Skin of body (tissue), 2 donors: ENCODE data around the gene LSS. TPM values are rescaled to one million over a fixed set of nuclear protein-coding genes. Genes with fewer than 3 reads are reported as not detected.
A peak's percentile ranks its signal among the peaks of the same experiment; 100 is the strongest.

Experiments
- DNase-seq: peaks from one replicate; lab custom pipeline; 2025; lab: John Stamatoyannopoulos, UW
- total RNA-seq: library from RNA; depleted of rRNA; stranded (reverse); fragments of >200 nt; gene quantifications from one replicate; pipeline ENCODE4 v1.2.3, GENCODE V29; 2014

The LSS gene
- total RNA-seq: 59.4 TPM

- DNase-seq: peak; percentile 93
Observed at GRCh38 chr21:46228345-46229051, at the start of gene LSS. Gene LSS (minus strand): TSS chr21:46228774. CDS start chr21:46228745, 29 bp downstream.

DNA sequence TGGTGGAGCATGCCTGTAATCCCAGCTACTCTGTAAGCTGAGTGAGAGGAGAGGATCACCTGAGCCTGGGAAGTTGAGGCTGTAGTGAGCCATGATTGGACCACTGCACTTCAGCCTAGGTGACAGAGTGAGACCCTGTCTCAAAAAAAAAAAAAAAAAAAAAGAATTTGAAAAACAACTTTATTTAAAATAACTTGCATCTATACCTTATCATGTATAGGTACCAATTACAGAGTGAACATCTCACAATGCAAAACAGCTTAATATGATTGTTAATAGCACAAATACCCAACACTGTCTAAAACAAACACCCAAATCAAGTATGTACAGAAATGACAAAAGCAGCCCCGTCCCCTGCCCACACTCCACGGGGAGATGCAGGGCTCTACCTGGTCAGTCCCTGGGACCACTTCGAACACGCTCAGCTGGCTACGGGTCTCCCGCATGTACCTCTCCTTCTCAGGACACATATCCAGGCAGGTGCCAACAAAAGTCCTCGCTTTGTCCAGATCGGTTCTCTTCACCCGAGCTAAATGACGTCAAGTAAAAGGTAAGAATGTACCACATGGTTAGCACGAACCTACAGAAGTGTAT, 46.3 kb upstream of the LSS start:
- DNase-seq: no peak

DNA sequence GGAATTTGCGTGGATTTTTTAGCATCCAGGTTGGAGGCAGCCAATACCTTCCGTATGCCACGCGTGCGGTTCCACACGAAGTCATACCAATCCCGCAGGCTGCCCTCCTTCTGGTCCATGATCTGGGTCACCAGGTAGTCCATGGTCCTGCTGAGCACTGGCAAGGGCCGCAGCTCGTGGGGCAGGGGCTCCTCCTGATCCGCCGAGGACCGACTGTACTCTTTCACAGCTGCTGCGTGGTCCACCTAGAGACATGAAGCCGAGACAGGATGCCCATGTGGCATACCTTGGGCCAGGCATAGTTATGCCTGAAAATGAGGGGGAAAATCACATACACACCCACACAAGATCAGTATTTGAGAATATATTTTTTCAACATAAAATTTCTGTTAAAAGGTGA, 44.8 kb upstream of the LSS start:
- no peak for DNase-seq

GRCh38 chr21:46269466-46269865, 40.9 kb upstream of the LSS start:
- no peak for DNase-seq

- no peak for DNase-seq
Observed at GRCh38 chr21:46268371-46268770, 39.8 kb upstream of the LSS start.

- DNase-seq: no peak
Observed at GRCh38 chr21:46266946-46267345, 38.4 kb upstream of the LSS start.

DNA sequence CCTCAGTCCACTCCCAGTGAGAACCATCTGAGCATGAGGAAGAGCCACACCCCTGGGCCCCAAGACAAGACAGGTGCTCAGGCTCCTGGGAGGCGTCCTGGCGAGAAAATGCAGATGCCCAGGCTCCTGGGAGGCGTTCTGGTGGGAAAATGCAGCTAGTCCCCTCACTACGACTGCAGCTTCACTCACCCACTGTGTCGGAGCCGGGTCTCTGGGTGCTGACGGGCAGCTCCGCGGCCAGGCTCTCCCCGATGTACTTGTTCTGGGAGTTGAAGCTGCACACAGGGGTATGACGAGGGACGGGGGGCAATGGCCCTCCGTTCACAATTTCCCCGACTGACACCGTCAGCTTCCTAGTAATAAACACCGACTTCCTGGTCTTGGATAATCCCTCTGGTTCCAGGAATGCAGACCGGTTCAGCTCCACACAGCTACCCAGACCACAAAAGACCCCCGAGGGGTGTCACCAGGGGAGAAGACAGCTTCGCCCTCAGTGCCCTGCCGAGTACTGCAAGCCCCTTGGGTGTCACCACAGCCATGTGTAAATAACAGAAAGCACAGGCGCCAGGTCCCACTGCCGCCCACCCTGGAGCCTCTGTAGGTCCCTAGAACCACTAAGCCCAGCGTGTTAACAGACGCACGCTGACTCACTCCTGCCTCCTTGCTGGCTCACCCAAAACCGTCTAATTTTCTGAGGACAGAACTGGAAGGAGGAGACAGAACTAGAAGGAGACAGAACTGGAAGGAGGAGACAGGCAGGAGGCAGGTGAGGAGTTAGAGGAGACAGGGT, 37.4 kb upstream of the LSS start:
- no peak for DNase-seq

DNA sequence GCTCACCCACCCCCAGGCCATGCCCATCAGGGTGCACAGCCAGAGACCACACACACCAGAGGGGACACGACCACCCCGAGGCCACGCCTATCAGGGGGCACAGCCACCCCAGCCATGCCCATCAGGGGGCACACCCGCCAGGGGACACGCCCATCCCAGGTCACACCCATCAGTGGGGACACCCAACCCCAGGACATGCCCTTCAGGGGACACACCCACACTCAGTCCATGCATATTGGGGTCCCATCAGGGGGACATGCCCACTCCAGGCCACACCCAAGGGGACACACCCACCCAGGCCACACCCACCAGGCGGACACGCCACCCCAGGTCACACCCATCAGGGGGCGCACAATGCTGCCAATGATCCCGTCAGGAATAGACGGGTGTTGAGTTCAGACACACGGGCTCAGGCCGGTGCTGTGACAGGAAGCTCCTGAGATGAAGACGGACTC, 36.1 kb upstream of the LSS start:
- no peak for DNase-seq

DNA sequence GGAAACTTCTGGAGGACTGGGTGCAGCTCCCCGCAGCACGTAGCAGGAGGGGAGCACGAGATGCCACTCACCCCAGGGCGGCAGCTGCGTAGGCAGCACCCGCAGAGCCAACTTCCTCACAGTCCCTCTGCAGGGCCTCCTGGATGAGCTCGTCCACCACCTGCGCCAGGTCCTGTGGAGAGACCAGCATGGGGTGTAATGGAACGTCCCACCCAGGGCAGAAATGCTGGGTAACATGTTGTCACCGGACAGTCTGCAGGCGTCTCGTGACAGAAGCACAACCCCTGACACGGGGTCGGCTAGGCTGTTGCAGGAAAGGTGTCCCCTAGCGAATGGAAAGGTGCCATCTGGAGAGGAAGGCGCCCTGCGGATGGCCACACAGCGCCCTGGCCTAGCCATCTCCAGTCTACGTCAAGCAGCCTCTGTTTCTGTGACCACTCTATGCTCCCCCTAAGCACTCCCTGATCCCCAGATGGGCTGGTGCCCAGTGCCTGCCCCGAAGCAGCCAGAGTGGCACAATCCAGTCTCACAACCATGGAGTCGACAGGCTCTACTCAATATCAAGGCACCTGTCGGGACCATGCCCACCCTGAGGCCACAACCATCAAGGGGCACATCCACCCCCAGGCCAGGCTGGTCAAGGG, 35.6 kb upstream of the LSS start:
- DNase-seq: no peak

GRCh38 chr21:46256501-46256994, 28.0 kb upstream of the LSS start:
- no peak for DNase-seq

- DNase-seq: no peak
Observed at GRCh38 chr21:46255758-46256337, 27.3 kb upstream of the LSS start.

DNA sequence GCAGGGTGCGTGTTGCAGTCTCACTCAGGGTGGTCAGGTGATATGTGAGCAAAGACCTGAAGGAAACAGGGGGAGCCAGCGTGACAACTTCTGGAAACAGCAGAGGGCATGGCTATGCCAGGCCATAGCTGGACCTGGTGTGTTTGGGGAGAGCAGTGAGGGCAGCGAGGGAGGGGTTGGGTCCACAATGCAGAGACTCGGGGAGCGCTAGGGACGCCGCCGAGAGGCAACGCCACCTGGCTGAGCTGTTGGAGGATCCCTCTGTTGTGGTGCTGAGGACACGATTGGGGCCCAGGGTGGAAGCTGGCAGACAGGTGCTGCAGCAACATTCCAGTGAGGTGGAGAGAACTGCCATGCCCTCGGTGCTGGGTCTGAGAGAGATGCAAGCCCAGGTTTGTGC, 26.6 kb upstream of the LSS start:
- DNase-seq: no peak

DNA sequence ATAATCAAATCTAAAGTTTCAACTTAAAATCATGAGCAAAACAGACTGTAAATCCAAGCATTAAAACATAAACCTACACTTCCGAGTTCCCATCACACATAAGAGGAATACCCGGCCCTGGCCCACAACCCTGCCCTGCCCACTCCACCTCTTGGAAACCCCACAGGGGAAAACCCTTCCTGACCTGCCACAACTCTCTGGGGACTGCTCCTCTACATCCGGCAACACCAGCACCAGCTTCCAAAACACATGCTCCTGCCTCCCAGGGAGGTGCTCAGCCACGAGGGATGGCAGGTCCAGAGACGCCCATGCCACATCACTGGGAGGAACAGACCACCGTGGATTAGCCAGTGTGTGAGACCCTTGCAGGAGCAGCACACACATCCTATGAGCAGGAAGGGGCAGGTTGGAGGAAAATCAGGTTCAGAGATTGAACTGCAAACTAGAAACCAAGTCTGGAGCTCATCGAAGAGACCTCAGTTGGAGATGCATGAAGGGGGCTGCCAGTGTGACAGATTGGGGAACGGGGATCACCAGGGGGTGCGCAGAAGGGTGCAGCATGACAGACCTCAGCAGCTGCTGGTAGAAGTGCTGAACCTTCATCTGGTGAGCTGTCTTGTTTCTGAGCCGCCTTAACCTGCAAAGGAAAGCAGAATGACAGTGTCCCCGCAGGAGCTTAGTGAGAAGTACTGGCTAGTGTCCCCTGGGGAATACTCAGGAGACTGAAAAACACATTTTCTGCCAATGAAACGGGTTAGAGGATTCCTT, 25.8 kb upstream of the LSS start:
- DNase-seq: no peak

DNA sequence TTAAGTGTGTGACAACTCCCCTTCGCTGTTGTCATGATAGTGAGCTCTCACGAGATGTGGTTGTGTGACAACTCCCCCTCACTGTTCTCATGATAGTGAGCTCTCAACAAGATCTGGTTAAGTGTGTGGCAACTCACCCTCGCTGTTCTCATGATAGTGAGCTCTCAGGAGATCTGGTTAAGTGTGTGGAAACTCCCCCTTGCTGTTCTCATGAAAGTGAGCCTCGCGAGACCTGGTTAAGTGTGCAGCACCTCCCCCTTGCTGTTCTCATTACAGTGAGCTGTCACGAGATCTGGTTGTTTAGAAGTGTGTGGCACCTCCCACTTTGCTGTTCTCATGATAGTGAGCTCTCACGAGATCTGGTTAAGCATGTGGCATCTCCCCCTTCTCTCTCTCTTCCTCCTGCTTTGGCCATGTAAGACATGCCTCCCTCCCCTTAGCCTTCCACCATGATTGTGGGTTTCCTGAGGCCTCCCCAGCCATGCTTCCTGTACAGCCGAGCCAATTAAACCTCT, 25.1 kb upstream of the LSS start:
- no peak for DNase-seq

GRCh38 chr21:46252840-46253239, 24.3 kb upstream of the LSS start:
- no peak for DNase-seq

GRCh38 chr21:46250146-46250725, 21.7 kb upstream of the LSS start:
- DNase-seq: no peak

DNA sequence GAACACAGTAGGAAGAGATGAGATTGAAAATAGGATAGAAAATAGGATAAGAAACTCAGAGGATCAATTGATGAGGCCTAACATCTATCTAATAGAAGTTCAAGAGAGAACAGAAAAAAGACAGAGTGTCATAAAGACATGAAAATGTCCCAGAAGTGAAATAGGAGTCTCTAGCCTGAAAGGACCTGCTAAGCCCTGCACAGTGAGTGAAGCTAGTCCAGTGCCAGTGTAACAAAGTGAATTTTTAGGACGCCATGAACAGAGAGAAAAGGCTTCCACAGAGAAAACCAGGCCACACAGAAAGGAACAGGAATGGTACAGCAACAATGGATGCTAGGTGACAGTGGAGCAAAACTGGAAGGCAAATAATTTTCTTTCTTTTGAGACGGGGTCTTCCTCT, 20.3 kb upstream of the LSS start:
- no peak for DNase-seq

- no peak for DNase-seq
Observed at GRCh38 chr21:46248422-46248782, 19.8 kb upstream of the LSS start.

- DNase-seq: no peak
Observed at GRCh38 chr21:46247699-46248421, 19.3 kb upstream of the LSS start.
